Endodermal cell (in vitro differentiated cells): ENCODE results near the gene CXCL17. TPM values are rescaled to one million over a fixed set of nuclear protein-coding genes. Genes with fewer than 3 reads are reported as not detected.

Experiments used
- DNase-seq: peaks from one replicate; pipeline ENCODE4 v3.0.0-alpha.2; 2017
- H3K27ac ChIP-seq: 2 replicates; pipeline ENCODE4 v1.5.1; 2013; ENCODE audit warnings: mild to moderate bottlenecking, low read depth, low read length, moderate library complexity
- H3K27me3 ChIP-seq: 2 replicates; pipeline ENCODE4 v1.6.1; 2013; ENCODE audit warnings: mild to moderate bottlenecking, low read length, moderate library complexity; ENCODE audit not compliant: insufficient read depth, control insufficient read depth, poor library complexity, severe bottlenecking
- H3K36me3 ChIP-seq: 2 replicates; pipeline ENCODE4 v1.7.0; 2013; ENCODE audit warnings: mild to moderate bottlenecking, low read length, moderate library complexity; ENCODE audit not compliant: control insufficient read depth, insufficient read depth
- H3K4me1 ChIP-seq: one replicate; pipeline ENCODE4 v1.7.0; 2013; ENCODE audit warnings: low read length; ENCODE audit not compliant: control insufficient read depth, insufficient read depth
- H3K4me3 ChIP-seq: 2 replicates; pipeline ENCODE4 v1.5.1; 2013; ENCODE audit warnings: mild to moderate bottlenecking, low read length, moderate library complexity
- H3K9ac ChIP-seq: 2 replicates; pipeline ENCODE4 v1.6.1; 2013; ENCODE audit warnings: mild to moderate bottlenecking, low read length, moderate library complexity; ENCODE audit not compliant: poor library complexity, severe bottlenecking; ENCODE audit errors: extremely low read depth
- H3K9me3 ChIP-seq: 2 replicates; pipeline ENCODE4 v1.6.1; 2013; ENCODE audit warnings: mild to moderate bottlenecking, low read length, moderate library complexity; ENCODE audit not compliant: control insufficient read depth
- H3K27ac Mint-ChIP-seq: 2 replicates; pipeline ENCODE4 v1.8.0; 2020; ENCODE audit warnings: mixed read lengths
- H3K27me3 Mint-ChIP-seq: 2 replicates; pipeline ENCODE4 v1.8.0; 2021; ENCODE audit warnings: mild to moderate bottlenecking, mixed read lengths; ENCODE audit not compliant: insufficient read depth
- H3K36me3 Mint-ChIP-seq: 2 replicates; pipeline ENCODE4 v1.8.0; 2020; ENCODE audit warnings: low read depth, mixed read lengths
- H3K4me1 Mint-ChIP-seq: 2 replicates; pipeline ENCODE4 v1.8.0; 2020; ENCODE audit warnings: mixed read lengths
- H3K4me3 Mint-ChIP-seq: 2 replicates; pipeline ENCODE4 v1.8.0; 2020; ENCODE audit warnings: mild to moderate bottlenecking, moderate library complexity, mixed read lengths
- H3K9me3 Mint-ChIP-seq: 2 replicates; pipeline ENCODE4 v1.8.0; 2020; ENCODE audit warnings: mild to moderate bottlenecking, mixed read lengths
- CTCF ChIP-seq: fragments of 200-600 bp; sonication (generic); conservative IDR thresholded peaks from 2 replicates; pipeline ENCODE4 v1.5.0; 2021; ENCODE audit warnings: antibody characterized with exemption, mild to moderate bottlenecking
- WGBS, 2 experiments: methylation state at CpG; one replicate each; pipeline versions ENCODE4 v1.1.5 to v1.1.7; 2013; ENCODE audit warnings: missing lambda C conversion rate in 2 of 2, mixed read lengths in 1 of 2; ENCODE audit not compliant: insufficient coverage in 1 of 2, insufficient read length in 1 of 2; 5-methylcytosine and 5-hydroxymethylcytosine counted together
- total RNA-seq, 2 donors: library from RNA; stranded (reverse); fragmentation: NEBNext Ultra II Directional in 1 of 2; extraction: Animal tissue kit (Norgen Biotek cat#: 25700) in 1 of 2; gene quantifications; 2 replicates in 1 of 2; 3 replicates in 1 of 2; pipeline ENCODE4 v1.2.1, GENCODE V29; 2021

CXCL17 gene
- total RNA-seq, 2 donors from 2014 or later = 0.37 TPM; not detected in 1

- Histone ChIP-seq H3K27ac (no peak overlapping the region), H3K4me1 (no peaks in the 10 kb centered on the region), H3K9me3 (no peaks in the 10 kb centered on the region), H3K27me3 (no peaks in the 10 kb centered on the region), H3K4me3 (no peak overlapping the region), H3K36me3 (no peaks in the 10 kb centered on the region), H3K9ac (no peak overlapping the region)
- H3K4me1 Mint-ChIP-seq = peaks cover 7% of the 10 kb centered on the region
- no peak for TF ChIP-seq CTCF
- no peak overlapping the region for H3K4me3 Mint-ChIP-seq
- H3K27ac Mint-ChIP-seq = no peak overlapping the region
- H3K27me3 Mint-ChIP-seq = no peaks in the 10 kb centered on the region
- DNase-seq = no peak
- H3K36me3 Mint-ChIP-seq = peaks cover 3% of the 10 kb centered on the region
- WGBS, 2 experiments = 93 to 100% methylated on average over 1 to 2 of the region's 2 CpGs
- H3K9me3 Mint-ChIP-seq = no peaks in the 10 kb centered on the region
Observed at GRCh38 chr19:42459926-42460325, 17.2 kb upstream of the CXCL17 start.

GRCh38 chr19:42455621-42456081 is 12.9 kb upstream of the CXCL17 start:
- Mint-ChIP-seq H3K27me3 (no peaks in the 10 kb centered on the region), H3K4me3 (no peak overlapping the region), H3K9me3 (no peaks in the 10 kb centered on the region), H3K36me3 (peaks cover 3% of the 10 kb centered on the region), H3K4me1 (peaks cover 11% of the 10 kb centered on the region), H3K27ac (no peak overlapping the region)
- Histone ChIP-seq H3K4me3 (no peak overlapping the region), H3K4me1 (no peaks in the 10 kb centered on the region), H3K27ac (no peak overlapping the region), H3K36me3 (no peaks in the 10 kb centered on the region), H3K27me3 (no peaks in the 10 kb centered on the region), H3K9ac (no peak overlapping the region), H3K9me3 (no peaks in the 10 kb centered on the region)
- DNase-seq = no peak
- WGBS, 2 experiments = 89% methylated on average over 1 of the region's 1 CpG; no CpG with 5 or more reads in 1 of the 2 experiments
- no peak for TF ChIP-seq CTCF

- no peak overlapping the region for H3K4me3 ChIP-seq
- H3K4me1 ChIP-seq = peaks cover 2% of the 10 kb centered on the region
- Mint-ChIP-seq H3K27ac (no peak overlapping the region), H3K36me3 (peaks cover 3% of the 10 kb centered on the region), H3K4me3 (no peak overlapping the region), H3K4me1 (peaks cover 11% of the 10 kb centered on the region), H3K27me3 (no peaks in the 10 kb centered on the region), H3K9me3 (no peaks in the 10 kb centered on the region)
- H3K27me3 ChIP-seq = no peaks in the 10 kb centered on the region
- TF ChIP-seq CTCF = no peak
- H3K36me3 ChIP-seq = no peaks in the 10 kb centered on the region
- DNase-seq = no peak
- H3K27ac ChIP-seq = no peak overlapping the region
- no peak overlapping the region for H3K9ac ChIP-seq
- H3K9me3 ChIP-seq = no peaks in the 10 kb centered on the region
- WGBS, 2 experiments = 91 to 100% methylated on average over 2 of the region's 2 CpGs
Observed at GRCh38 chr19:42455086-42455485, 12.3 kb upstream of the CXCL17 start.
